ENCODE measurements around the gene SHLD1.

DNA sequence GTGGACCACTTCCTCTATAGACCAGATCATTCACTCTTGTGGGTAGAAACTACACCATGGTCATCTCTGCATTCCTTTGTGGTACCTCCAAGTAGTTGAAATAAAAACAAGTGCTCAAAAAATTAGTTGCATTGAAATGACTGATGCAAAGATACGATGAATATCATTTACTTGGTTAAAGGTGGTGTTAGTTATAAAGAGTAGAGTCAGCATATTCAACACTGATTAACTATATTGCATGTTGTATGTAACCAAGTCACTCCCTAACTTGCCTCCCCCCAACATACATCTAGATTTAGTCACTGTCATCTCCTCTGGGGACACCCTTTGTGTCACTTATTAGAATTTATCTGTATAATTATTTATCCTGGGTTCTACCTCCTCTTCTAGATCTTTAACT, 77.7 kb downstream of the SHLD1 start:
- TF ChIP-seq, protein P1, sequence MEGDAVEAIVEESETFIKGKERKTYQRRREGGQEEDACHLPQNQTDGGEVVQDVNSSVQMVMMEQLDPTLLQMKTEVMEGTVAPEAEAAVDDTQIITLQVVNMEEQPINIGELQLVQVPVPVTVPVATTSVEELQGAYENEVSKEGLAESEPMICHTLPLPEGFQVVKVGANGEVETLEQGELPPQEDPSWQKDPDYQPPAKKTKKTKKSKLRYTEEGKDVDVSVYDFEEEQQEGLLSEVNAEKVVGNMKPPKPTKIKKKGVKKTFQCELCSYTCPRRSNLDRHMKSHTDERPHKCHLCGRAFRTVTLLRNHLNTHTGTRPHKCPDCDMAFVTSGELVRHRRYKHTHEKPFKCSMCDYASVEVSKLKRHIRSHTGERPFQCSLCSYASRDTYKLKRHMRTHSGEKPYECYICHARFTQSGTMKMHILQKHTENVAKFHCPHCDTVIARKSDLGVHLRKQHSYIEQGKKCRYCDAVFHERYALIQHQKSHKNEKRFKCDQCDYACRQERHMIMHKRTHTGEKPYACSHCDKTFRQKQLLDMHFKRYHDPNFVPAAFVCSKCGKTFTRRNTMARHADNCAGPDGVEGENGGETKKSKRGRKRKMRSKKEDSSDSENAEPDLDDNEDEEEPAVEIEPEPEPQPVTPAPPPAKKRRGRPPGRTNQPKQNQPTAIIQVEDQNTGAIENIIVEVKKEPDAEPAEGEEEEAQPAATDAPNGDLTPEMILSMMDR (IDR thresholded peaks at IDR 0.05), result no peak
- no peak for TF ChIP-seq POLR2A (IDR thresholded peaks at IDR 0.05)
